Measurements from ENCODE around the gene CACYBP. TPM values are rescaled to one million over a fixed set of nuclear protein-coding genes. Genes with fewer than 3 reads are reported as not detected.

The CACYBP gene
- total RNA-seq, 1 donor from 2014 or later, result 156 TPM

- DNase-seq (ENCODE audit: low read depth), result no peak
- TF ChIP-seq, protein P1, sequence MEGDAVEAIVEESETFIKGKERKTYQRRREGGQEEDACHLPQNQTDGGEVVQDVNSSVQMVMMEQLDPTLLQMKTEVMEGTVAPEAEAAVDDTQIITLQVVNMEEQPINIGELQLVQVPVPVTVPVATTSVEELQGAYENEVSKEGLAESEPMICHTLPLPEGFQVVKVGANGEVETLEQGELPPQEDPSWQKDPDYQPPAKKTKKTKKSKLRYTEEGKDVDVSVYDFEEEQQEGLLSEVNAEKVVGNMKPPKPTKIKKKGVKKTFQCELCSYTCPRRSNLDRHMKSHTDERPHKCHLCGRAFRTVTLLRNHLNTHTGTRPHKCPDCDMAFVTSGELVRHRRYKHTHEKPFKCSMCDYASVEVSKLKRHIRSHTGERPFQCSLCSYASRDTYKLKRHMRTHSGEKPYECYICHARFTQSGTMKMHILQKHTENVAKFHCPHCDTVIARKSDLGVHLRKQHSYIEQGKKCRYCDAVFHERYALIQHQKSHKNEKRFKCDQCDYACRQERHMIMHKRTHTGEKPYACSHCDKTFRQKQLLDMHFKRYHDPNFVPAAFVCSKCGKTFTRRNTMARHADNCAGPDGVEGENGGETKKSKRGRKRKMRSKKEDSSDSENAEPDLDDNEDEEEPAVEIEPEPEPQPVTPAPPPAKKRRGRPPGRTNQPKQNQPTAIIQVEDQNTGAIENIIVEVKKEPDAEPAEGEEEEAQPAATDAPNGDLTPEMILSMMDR (conservative IDR thresholded peaks at IDR 0.05; ENCODE audit: low read depth, low read length), result no peak
- no peak overlapping the region for H3K4me3 ChIP-seq (ENCODE audit: low read depth, low read length)
Observed at GRCh38 chr1:174971902-174972301, 27.8 kb upstream of the CACYBP start.

DNA sequence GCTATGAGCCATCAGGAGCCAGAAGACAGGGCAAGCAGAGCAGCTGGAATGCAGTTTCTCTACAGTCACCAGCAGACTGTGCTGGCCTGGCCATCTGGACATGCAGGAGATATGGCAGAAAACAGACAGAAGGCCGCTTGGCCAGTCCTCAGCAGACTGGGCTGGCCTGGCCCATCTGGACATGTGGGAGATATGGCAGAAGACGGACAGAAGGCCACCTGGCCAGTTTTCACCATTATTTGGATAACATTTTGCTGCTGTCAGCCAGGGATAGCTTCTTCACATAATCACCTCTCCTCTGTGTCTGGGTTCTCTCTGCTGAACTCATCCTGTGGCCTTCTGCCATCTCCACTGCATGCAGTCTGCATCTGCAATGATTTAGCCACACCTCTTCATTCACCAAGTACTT is 25.0 kb upstream of the CACYBP start:
- TF ChIP-seq, protein P1 (conservative IDR thresholded peaks at IDR 0.05; ENCODE audit: low read depth, low read length), result no peak
- H3K4me3 ChIP-seq (ENCODE audit: low read depth, low read length), result no peak overlapping the region
- no peak for DNase-seq (ENCODE audit: low read depth)

GRCh38 chr1:174975764-174976163 is 24.0 kb upstream of the CACYBP start:
- no peak overlapping the region for H3K4me3 ChIP-seq (ENCODE audit: low read depth, low read length)
- TF ChIP-seq, protein P1 (conservative IDR thresholded peaks at IDR 0.05; ENCODE audit: low read depth, low read length), result no peak

GRCh38 chr1:174976436-174977108 is 23.2 kb upstream of the CACYBP start:
- DNase-seq (ENCODE audit: low read depth), result no peak
- TF ChIP-seq, protein P1 (conservative IDR thresholded peaks at IDR 0.05; ENCODE audit: low read depth, low read length), result no peak

More at GRCh38 chr1:174975764-174976163, 24.0 kb upstream of the CACYBP start:
- DNase-seq (ENCODE audit: low read depth), result no peak

DNA sequence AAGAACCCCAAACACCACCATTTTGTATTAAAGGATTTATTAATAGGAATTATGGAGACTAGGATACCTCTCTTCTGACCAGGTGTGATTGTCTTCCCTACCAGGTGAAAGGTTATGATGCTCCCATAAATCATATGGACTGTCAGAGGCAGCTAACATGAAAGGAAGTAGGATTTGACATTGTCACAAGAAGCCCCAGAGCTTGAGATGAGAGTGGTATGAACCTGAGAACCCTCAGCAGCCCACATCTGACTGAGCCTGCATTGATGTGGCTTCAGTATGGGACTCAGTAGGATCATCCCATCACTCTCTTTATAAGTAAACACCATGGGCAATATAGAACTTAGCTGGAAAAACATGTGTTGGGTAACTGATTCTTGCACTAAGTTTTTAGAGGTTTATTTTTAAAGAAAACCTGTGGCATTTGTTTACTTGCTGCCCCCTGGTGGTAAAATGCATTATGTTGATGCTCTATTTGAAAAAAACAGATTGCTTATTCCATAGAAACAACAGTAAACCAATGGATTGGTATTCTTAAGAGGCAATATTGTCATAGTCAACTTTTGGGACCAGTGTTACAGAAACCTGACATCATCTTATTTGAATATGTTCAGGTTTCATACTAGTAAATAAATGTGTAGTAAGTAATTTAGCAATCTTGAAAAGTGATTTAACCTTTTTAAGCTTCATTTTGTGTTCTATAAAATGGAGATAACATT is 16.6 kb upstream of the CACYBP start:
- no peak for DNase-seq (ENCODE audit: low read depth)
- TF ChIP-seq, protein P1 (conservative IDR thresholded peaks at IDR 0.05; ENCODE audit: low read depth, low read length), result peak; percentile 69
- H3K4me3 ChIP-seq (ENCODE audit: low read depth, low read length), result no peak overlapping the region

More at GRCh38 chr1:174976436-174977108, 23.2 kb upstream of the CACYBP start:
- no peak overlapping the region for H3K4me3 ChIP-seq (ENCODE audit: low read depth, low read length)

- DNase-seq (ENCODE audit: low read depth), result no peak
- TF ChIP-seq, protein P1 (conservative IDR thresholded peaks at IDR 0.05; ENCODE audit: low read depth, low read length), result no peak
- H3K4me3 ChIP-seq (ENCODE audit: low read depth, low read length), result no peak overlapping the region
Observed at GRCh38 chr1:174984952-174985351, 14.8 kb upstream of the CACYBP start.

Measured in epithelial cell of proximal tubule (primary cell).